K562 treated with DMSO at 1 percent for 48 hours (cell line): ENCODE data around the gene SCAMP2. TPM values are rescaled to one million over a fixed set of nuclear protein-coding genes. Genes with fewer than 3 reads are reported as not detected.

Experiments used
- total RNA-seq: library from RNA; unstranded; fragments of 300-600 nt; gene quantifications from 2 replicates; pipeline ENCODE4 v1.2.3, GENCODE V29; 2022; ENCODE audit warnings: low replicate concordance; ENCODE audit errors: extremely low read depth

The SCAMP2 gene, protein sequence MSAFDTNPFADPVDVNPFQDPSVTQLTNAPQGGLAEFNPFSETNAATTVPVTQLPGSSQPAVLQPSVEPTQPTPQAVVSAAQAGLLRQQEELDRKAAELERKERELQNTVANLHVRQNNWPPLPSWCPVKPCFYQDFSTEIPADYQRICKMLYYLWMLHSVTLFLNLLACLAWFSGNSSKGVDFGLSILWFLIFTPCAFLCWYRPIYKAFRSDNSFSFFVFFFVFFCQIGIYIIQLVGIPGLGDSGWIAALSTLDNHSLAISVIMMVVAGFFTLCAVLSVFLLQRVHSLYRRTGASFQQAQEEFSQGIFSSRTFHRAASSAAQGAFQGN
- not detected in 2 replicates for total RNA-seq

DNA sequence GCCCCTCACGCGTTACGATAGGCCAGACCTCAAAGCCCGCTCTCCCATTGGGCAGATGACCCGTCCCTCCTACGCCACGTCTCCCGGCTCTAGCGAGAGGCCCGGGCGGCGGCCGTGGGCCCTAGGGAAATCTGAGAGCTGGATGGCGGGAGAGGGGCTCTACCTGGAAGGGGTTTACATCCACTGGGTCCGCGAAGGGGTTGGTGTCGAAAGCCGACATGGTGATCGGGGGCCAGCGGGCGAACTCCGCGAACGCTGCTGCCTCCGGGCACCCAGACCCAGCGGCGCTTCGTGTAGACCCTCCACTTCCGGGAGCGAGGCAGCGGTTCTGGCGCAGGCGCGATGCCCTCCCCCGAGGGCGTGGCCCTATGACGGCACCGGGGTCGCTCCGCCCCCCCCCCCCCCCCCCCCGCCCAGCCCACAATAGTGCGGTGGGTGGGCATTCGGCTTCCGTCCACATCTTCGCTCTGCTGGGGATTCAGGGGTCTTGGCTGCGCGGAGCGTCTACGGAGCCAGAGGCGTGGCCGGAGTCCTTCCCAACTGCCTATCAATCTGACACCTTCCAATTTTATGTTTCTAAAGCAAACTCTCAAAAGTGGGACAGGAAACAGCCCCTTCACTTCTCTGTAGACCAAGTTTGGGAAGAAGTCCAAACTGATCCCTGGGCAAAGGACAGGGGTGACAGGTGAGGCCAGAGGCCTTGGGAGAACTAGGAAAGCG, at the start of gene SCAMP2:
SCAMP2 (minus strand) TSS at position 330 of the 720 bp plus-strand sequence; CDS start at position 220, 110 bp downstream.

DNA sequence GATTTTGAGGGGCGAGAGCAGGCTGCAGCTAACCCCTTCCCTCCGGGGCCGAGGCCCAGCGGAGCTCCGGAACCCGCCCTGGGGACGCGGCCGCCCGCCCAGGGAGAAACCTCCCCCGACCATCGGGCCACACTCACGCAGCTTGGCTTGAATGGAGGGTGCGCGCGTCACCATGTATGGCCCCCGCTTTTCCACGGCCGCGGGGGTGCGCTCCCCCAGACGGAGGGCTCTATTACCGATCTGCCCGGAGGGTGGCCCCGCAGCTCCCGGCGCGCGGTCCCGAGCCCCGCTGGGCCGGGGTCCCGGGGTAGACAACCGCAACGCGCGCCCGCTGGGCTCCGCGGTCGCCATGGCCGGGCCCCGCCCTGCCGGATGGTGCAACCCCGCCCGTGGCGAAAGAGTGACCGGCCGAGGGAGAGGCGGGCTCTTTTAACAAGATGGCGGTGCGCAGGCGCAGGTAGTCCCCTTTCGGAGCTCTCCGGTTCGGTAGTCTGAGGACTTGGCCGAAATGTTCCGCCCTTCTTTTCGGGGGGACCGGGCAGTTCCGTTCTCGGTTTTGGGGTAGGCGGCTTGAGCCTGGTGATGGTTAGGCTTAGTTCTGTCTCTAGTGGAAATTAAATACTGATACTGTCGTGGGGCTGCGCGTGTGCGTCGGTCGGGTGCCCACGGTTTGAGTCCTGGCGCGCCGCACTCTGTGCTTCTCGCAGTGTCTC, 33.4 kb upstream of the SCAMP2 start, which contains the start of gene FAM219B:
FAM219B (minus strand) TSS at position 402 of the 713 bp plus-strand sequence; CDS start at position 351, 51 bp downstream.

DNA sequence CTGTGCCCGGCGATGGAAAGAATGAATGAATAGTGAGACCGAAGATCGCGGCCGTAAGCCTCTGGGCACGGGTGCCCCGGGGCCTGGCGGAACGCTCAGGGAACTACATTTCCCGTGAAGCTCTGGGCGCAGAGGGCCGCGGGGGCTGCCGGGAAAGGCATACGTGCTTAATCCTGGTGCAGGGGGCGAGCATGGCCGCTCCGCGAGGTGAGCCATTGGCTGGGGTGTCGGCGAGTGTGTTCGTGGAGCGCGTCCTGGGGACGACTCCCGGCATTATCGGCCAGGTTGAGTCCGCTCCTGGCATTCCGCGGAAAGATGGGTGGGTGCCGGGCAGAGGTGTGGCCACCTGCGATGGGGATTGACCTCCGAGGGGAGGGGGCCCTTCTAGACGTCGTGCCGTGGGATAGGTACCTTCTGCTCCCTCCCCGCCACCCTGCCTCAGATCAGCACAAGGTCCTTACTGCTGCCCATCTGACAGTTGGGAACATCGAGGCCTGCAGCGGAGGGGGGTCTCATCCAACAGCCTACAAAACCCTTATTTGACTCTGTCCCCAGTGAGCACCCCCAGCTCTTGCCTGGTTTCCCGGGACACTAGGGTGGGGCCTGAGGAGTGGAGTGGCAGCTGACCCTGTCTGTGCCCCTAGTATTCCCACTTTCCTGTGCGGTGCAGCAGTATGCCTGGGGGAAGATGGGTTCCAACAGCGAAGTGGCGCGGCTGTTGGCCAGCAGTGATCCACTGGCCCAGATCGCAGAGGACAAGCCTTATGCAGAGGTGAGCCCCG, 16.9 kb upstream of the SCAMP2 start, which contains the start of gene MPI:
MPI (plus strand) TSS at position 160 of the 782 bp plus-strand sequence; CDS start at position 192, 32 bp downstream.

DNA sequence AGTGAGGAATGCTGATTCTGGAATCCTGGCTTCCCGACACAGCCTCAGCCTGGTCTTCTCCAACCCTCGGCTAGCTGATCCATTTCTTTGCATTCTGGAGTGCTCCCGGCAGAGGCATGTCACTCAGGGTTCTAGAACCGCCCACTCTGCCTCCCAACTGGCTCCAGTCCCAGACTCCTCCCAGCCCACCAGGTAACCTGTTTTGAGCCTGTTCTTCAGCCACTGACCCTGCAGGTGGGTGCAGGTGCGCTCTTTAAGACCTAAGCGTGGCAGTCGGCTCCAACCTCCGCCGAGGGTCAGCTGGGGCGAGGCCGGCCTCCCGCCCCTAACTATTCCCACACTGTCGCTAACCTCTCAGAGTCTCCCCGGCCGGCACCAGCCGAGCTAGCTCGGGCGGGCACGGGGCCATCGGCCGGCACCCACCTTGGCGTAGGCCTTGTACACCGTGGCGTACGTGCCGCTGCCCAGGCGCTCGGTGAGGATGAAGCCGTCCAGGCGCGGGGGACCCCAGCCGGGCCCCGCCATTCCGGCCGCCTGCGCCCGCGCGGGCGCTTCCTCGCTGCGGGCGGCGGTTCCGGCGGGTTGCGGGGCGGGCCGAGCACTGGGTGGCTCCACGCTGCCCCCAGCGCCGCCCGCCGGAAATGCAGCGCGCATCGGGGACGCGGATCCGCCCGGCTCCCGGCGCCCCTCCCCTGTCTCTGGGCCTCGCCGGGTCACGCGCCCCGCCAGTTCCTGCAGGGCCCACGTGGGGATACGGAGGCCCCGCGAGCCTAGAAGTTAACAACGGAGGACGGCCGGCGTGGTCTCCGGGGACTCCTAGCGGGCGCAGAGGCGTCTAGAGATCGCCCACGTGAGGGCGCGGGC, 30.4 kb downstream of the SCAMP2 start, which contains the start of gene ULK3:
ULK3 (minus strand) TSS at position 576 of the 864 bp plus-strand sequence; CDS start at position 525, 51 bp downstream.

DNA sequence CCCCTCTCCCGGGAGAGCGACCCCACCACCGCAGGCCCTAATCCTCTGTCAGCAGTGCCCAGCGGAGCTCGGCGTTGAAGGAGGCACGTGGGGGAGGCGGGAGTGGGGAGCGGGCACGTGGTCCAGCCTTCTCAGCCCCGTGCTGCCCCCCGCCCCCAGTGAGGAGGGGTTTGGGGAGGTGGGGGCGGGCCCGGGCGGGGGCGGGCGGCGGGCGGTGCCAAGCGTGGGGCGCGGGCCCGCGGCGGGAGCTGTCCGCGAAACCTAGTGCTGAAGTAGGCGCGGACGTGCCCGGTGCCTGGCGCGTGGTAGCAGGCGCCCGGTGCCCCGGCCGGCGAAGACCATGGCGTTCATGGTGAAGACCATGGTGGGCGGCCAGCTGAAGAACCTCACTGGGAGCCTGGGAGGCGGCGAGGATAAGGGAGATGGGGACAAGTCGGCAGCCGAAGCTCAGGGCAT, 46.8 kb downstream of the SCAMP2 start, which contains the start of gene CPLX3:
CPLX3 (plus strand) TSS at position 264 of the 456 bp plus-strand sequence; CDS start at position 341, 77 bp downstream.

DNA sequence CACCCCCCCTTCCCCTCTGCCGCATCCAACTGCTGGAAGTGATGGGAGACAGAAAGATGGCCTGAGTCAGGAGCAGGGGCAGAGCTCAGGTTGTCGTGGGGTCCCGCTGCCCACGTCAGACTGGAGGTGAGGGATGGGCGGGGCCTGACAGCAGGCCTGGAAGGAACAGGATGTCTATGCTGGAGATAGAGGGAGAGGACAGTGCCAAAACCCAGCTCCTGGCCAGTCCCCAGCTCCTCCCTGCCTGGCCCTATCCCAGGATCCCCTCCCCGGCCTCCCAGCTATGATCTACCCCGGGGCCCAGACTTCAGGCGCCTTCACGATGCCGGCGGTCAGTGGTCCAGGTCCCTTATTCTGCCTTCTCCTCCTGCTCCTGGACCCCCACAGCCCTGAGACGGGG, 60.6 kb downstream of the SCAMP2 start, which contains the start of gene LMAN1L:
LMAN1L (plus strand) TSS at position 303 of the 400 bp plus-strand sequence; CDS start at position 323, 20 bp downstream.

Other genes with a start within 250 kb of the SCAMP2 start
- gene EDC3, start 177.3 kb downstream of the SCAMP2 start, total RNA-seq: not detected in 2 replicates
- gene CYP1A1, start 147.8 kb downstream of the SCAMP2 start, total RNA-seq: not detected in 2 replicates
- gene CYP1A2, start 124.5 kb downstream of the SCAMP2 start, total RNA-seq: not detected in 2 replicates
- not detected in 2 replicates for gene CSK, start 91.3 kb downstream of the SCAMP2 start, total RNA-seq
- gene LMAN1L, start 60.5 kb downstream of the SCAMP2 start, total RNA-seq: not detected in 2 replicates
- not detected in 2 replicates for gene CPLX3, start 46.7 kb downstream of the SCAMP2 start, total RNA-seq
- gene ULK3, start 30.2 kb downstream of the SCAMP2 start, total RNA-seq: not detected in 2 replicates
- gene MPI, start 16.7 kb upstream of the SCAMP2 start, total RNA-seq: not detected in 2 replicates
- gene FAM219B, start 33.5 kb upstream of the SCAMP2 start, total RNA-seq: not detected in 2 replicates
- gene COX5A, start 64.7 kb upstream of the SCAMP2 start, total RNA-seq: not detected in 2 replicates
- gene RPP25, start 83.4 kb upstream of the SCAMP2 start, total RNA-seq: not detected in 2 replicates
- not detected in 2 replicates for gene SCAMP5, start 122.2 kb upstream of the SCAMP2 start, total RNA-seq
- not detected in 2 replicates for gene PPCDC, start 150.2 kb upstream of the SCAMP2 start, total RNA-seq